PFSK-1 (cell line): ENCODE data around the gene BRINP2.

ENCODE experiments used
- FOXP2 ChIP-seq: optimal IDR thresholded peaks from 2 replicates; pipeline ENCODE3; 2011; ENCODE audit warnings: borderline replicate concordance, control low read depth, inconsistent platforms; ENCODE audit not compliant: insufficient read depth; ENCODE audit errors: extremely low read length, extremely low read depth
- POLR2AphosphoS5 ChIP-seq: IDR thresholded peaks from 2 replicates; pipeline ENCODE4 v1.6.1; 2012; ENCODE audit warnings: low read depth, mild to moderate bottlenecking, control low read depth, low read length, moderate library complexity
- REST ChIP-seq, 2 experiments: IDR thresholded peaks; 2 replicates each; pipeline versions ENCODE4 v1.6.1 to v1.8.0; 2011 to 2012; ENCODE audit warnings: low read depth in 2 of 2, low read length in 2 of 2, control low read depth in 1 of 2, inconsistent platforms in 1 of 2, mild to moderate bottlenecking in 1 of 2, moderate library complexity in 1 of 2; ENCODE audit not compliant: insufficient read depth in 1 of 2
- SIN3A ChIP-seq: IDR thresholded peaks from 2 replicates; pipeline ENCODE4 v1.6.1; 2012; ENCODE audit warnings: mild to moderate bottlenecking, low read length, moderate library complexity, borderline replicate concordance; ENCODE audit not compliant: insufficient read depth
- TAF1 ChIP-seq: IDR thresholded peaks from 2 replicates; pipeline ENCODE4 v1.6.1; 2012; ENCODE audit warnings: low read length, control low read depth, borderline replicate concordance; ENCODE audit not compliant: insufficient read depth

The BRINP2 gene

DNA sequence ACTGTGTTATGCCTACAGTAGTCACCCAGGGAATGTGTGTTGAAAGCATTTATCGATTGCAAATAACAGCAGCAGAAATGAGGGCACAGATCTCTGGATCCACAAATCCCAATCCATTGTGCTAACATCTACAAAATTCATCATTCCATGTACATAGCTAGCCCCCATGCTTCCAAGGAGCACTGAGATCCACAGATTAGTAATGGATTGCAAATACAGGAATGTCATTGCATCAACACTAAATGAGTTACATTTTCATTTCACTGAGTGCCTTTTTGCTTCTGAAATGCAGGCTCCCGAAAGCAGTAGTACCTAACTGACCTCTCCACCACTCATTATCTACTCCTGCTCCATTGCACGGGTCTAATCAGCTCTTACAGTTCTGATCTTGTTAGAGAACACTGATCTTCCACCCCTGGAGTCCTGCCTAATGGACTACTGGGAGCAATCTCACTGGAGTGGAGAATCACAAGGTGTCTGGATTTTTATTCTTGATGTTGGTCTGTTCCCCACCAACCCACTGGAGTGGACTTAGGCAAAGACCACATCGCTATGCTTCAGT, 36.7 kb upstream of the BRINP2 start:
- TF ChIP-seq SIN3A (no peak), TAF1 (no peak), POLR2AphosphoS5 (no peak)

DNA sequence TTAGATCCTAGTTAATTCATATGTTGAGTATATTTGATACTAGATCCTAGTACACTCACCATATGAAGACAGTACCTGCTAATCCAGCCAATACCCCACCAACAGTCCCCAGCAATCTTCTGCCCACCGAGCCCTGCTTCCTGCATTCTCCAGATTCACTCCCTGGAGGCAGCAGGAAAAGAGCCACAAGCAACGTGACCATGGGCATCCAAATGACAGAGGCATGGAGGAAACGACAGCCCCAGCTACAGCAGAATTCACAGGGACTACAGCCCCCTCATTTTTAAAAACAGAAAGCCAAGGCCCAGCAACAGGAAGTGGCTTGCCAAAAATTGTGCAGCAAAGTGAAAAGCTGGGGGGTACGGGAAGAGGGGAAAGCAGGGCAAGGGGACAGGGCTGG, 35.5 kb upstream of the BRINP2 start:
- no peak for TF ChIP-seq REST (IDR thresholded peaks at IDR 0.05; ENCODE audit: insufficient read depth in 1 of 2, low read depth in 2 of 2, low read length in 2 of 2)
- TF ChIP-seq TAF1: no peak
- no peak for TF ChIP-seq SIN3A
- no peak for TF ChIP-seq FOXP2
- no peak for TF ChIP-seq POLR2AphosphoS5

DNA sequence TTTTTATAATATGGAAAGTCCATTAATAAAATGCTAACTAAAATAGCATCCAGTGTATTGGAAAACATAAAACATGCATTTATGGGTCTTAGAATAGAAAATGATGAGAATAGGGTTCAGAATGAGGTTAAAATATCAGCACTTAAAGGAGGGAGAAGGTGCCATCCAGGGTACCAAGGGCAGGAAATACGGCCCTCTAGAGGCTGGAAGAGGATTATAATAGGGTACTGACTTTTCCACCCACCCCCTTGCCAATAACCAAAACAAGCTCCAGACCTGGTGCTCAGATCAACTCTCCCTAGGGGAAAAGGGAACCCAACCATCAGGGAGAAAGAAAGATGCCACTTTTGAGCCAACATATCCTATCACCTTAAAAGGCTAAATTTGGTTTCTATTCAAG, 32.9 kb upstream of the BRINP2 start:
- TF ChIP-seq SIN3A: no peak
- no peak for TF ChIP-seq REST (IDR thresholded peaks at IDR 0.05; ENCODE audit: insufficient read depth in 1 of 2, low read depth in 2 of 2, low read length in 2 of 2)
- TF ChIP-seq POLR2AphosphoS5: no peak
- TF ChIP-seq TAF1: no peak
- no peak for TF ChIP-seq FOXP2

GRCh38 chr1:177138347-177138746, 32.4 kb upstream of the BRINP2 start:
- TF ChIP-seq POLR2AphosphoS5 (no peak), SIN3A (no peak), REST (IDR thresholded peaks at IDR 0.05; ENCODE audit: insufficient read depth in 1 of 2, low read depth in 2 of 2, low read length in 2 of 2) (no peak), FOXP2 (no peak), TAF1 (no peak)

DNA sequence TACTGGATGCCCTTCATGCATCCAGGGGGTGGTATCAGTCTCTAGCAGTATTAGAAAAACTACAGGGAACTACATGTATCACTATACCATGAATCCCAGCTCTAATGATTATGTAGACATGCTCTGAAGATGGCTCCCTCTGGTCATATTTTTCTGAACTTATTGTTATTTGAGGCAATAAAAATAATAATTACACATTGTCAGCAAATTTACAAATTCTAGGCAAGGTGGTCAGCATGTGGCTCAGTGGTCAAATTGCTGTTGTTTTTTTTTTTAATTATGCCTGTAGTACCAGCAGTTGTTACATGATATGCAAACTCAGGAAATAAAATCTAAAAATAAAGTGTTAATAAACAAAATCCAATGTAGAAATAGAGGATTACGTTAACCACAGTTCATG, 28.7 kb upstream of the BRINP2 start:
- TF ChIP-seq SIN3A (no peak), POLR2AphosphoS5 (no peak), FOXP2 (no peak), REST (IDR thresholded peaks at IDR 0.05; ENCODE audit: insufficient read depth in 1 of 2, low read depth in 2 of 2, low read length in 2 of 2) (no peak)
